Measurements from ENCODE around the gene SLIT3.

GRCh38 chr5:168712280-168712924 is 588.5 kb downstream of the SLIT3 start:
- TF ChIP-seq SP1 (IDR thresholded peaks at IDR 0.05) (no peak), CTBP1 (IDR thresholded peaks at IDR 0.05; ENCODE audit: borderline replicate concordance) (no peak), L3MBTL2 (conservative IDR thresholded peaks at IDR 0.05) (no peak), FOXK2 (IDR thresholded peaks at IDR 0.05) (no peak), BHLHE40 (IDR thresholded peaks at IDR 0.05; ENCODE audit: borderline replicate concordance) (no peak)
